ENCODE data around the gene PEX11G.

DNA sequence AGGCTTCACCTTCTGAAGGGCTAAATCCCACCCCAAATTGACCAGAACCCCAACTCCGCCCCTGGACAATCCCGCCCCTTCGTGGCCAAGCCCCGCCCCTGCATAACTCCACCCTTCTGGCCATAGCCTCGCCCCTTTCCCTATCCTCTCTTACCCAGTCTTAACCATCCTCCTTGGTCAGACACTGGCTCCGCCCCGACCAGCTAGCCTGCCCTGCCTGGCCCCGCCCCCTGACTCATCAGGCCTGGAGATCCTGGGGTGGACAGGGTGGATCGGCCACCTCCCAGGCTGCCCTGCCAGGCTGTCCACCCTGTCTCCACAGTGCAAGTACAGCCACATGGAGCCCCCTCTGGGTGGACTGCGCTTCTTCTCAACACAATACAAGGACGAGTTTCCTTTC is 19.0 kb upstream of the PEX11G start:
- TF ChIP-seq EP300 (IDR thresholded peaks at IDR 0.05) = no peak
- TF ChIP-seq, protein P1, sequence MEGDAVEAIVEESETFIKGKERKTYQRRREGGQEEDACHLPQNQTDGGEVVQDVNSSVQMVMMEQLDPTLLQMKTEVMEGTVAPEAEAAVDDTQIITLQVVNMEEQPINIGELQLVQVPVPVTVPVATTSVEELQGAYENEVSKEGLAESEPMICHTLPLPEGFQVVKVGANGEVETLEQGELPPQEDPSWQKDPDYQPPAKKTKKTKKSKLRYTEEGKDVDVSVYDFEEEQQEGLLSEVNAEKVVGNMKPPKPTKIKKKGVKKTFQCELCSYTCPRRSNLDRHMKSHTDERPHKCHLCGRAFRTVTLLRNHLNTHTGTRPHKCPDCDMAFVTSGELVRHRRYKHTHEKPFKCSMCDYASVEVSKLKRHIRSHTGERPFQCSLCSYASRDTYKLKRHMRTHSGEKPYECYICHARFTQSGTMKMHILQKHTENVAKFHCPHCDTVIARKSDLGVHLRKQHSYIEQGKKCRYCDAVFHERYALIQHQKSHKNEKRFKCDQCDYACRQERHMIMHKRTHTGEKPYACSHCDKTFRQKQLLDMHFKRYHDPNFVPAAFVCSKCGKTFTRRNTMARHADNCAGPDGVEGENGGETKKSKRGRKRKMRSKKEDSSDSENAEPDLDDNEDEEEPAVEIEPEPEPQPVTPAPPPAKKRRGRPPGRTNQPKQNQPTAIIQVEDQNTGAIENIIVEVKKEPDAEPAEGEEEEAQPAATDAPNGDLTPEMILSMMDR (IDR thresholded peaks at IDR 0.05) = no peak
